Esophagus muscularis mucosa (tissue), 3 donors: ENCODE measurements around the gene TTN.

Experiments used
- CTCF ChIP-seq, 3 experiments: fragments of 200-600 bp in 2 of 3; fragments of 450-650 bp in 1 of 3; sonication (generic) in 2 of 3; IDR thresholded peaks; one replicate each; pipeline ENCODE4 v1.5.1; 2017 to 2019; ENCODE audit warnings: antibody characterized with exemption in 3 of 3, mild to moderate bottlenecking in 2 of 3, moderate library complexity in 1 of 3
- POLR2A ChIP-seq: fragments of 450-650 bp; IDR thresholded peaks from one replicate; pipeline ENCODE4 v1.6.1; 2017; ENCODE audit warnings: antibody characterized with exemption, moderate library complexity, mild to moderate bottlenecking, low read depth
- POLR2AphosphoS5 ChIP-seq, 2 donors: sonication (generic); formaldehyde crosslinking; IDR thresholded peaks; one replicate each; pipeline ENCODE4 v1.6.1; 2017; ENCODE audit warnings: antibody characterized with exemption in 2 of 2

- TF ChIP-seq CTCF (IDR thresholded peaks at IDR 0.05) = no peak
- no peak for TF ChIP-seq POLR2AphosphoS5 (IDR thresholded peaks at IDR 0.05)
- TF ChIP-seq POLR2A = no peak
These were observed 222.6 kb downstream of the TTN start for GRCh38 chr2:178584666-178585065.
